LNCaP clone FGC (cell line): Measurements from ENCODE around the gene NEK4.

Experiments
- DNase-seq: peaks from one replicate; pipeline ENCODE4 v3.0.0-alpha.2; 2011; ENCODE audit warnings: low read depth
- H3K4me3 ChIP-seq: 2 replicates; pipeline ENCODE4 v1.5.1; 2011; ENCODE audit warnings: mild to moderate bottlenecking, low read depth, low read length, control low read depth
- TF ChIP-seq, protein P1 (sequence below): IDR thresholded peaks from 2 replicates; pipeline ENCODE4 v1.5.1; 2012; ENCODE audit warnings: mild to moderate bottlenecking; ENCODE audit not compliant: control insufficient read depth, insufficient read depth; ENCODE audit errors: extremely low read depth

The NEK4 gene

DNA sequence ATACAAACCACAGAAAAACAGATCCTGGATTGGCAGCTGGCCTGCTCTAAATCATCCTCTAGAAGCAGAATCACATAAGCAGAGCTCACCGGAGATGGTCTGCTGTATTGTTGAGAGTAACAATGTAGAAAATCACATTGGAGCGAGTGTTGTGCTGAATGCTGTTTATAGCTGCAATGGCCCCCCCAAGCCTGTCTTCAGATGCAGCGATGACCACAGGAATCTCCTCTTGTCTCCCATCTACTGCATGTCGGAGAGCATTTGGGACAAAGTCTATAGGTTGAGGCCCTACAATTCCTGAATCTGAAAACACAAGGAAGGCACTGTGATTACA lies 73.1 kb downstream of the NEK4 start:
- no peak for DNase-seq
- H3K4me3 ChIP-seq: no peak overlapping the region
- TF ChIP-seq, protein P1, sequence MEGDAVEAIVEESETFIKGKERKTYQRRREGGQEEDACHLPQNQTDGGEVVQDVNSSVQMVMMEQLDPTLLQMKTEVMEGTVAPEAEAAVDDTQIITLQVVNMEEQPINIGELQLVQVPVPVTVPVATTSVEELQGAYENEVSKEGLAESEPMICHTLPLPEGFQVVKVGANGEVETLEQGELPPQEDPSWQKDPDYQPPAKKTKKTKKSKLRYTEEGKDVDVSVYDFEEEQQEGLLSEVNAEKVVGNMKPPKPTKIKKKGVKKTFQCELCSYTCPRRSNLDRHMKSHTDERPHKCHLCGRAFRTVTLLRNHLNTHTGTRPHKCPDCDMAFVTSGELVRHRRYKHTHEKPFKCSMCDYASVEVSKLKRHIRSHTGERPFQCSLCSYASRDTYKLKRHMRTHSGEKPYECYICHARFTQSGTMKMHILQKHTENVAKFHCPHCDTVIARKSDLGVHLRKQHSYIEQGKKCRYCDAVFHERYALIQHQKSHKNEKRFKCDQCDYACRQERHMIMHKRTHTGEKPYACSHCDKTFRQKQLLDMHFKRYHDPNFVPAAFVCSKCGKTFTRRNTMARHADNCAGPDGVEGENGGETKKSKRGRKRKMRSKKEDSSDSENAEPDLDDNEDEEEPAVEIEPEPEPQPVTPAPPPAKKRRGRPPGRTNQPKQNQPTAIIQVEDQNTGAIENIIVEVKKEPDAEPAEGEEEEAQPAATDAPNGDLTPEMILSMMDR: no peak

DNA sequence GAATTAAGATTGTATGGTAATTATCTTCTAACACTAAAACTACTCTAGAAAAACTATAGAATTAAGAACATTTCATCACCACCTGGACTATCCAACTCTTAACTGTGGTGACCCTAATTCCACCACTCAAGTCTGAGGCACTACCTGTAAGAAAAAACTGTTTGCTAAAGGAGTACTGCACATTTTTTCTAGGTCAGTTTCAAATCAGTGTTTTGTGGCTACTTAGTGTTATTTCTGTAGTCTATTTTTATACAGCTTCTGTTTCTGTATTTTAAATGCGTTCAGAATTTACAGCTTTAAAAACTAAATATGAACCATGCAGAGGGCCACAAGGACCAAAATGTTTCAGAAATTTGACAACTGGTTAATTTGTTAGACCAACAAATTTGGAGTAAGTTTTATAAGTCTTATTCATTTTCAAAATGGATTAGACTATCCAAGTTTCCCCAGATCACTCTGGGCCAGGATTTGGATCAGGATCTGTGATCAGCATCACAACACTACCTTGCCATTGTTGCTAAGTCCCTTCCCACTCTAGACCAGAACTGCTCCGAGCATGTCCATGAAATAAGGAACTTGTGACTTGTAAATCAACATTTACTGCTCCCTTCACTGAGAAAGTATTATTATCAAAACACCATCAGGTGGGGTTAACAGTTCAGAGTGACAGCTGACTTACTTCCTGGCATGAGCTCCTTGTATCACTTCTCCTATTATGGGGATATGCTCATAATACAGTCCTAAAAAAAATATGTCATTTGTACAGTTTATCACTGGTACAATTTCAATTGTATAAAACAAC lies 73.7 kb downstream of the NEK4 start:
- DNase-seq: no peak
- TF ChIP-seq, protein P1: no peak
- H3K4me3 ChIP-seq: no peak overlapping the region

DNA sequence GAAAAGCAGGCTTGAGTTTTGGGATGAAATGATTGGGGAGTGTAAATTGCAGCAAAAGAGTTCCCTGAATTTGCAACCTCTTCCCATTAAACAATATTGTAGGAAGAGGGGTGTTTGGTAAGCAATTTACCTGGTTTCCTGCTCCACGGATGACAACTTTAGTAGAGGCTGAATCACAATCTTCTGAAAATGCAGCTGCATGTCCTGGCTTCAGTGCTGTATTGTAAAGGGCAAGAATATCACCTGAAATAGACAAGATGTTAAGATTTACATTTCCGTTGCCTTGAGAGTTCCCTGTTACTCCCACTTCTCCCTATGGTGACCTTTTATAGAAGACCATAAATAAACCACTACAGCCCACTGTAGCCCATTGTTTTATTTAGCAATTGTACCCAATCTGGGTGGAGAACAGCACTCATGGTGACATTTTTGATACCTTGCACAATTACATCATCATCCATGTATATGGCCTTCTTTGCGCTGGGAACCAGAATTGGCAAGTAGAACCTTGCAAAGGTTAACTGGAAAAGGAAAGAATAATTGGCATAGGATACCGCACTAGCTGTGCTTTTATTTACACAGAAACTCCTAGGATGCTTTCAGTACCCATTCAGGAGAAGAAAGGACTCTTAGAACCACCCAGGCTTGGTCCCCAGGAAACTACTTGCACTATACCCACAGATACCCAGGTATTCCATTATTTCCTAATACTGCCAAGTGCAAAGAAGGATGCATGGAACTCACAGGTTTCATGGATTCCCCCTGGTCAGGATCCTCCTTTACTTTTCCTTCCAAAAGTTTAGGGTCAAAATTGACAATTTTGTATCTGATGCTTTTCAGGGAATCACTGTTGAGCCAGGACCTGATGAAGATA lies 74.7 kb downstream of the NEK4 start:
- TF ChIP-seq, protein P1: no peak
- H3K4me3 ChIP-seq: no peak overlapping the region
- no peak for DNase-seq

DNA sequence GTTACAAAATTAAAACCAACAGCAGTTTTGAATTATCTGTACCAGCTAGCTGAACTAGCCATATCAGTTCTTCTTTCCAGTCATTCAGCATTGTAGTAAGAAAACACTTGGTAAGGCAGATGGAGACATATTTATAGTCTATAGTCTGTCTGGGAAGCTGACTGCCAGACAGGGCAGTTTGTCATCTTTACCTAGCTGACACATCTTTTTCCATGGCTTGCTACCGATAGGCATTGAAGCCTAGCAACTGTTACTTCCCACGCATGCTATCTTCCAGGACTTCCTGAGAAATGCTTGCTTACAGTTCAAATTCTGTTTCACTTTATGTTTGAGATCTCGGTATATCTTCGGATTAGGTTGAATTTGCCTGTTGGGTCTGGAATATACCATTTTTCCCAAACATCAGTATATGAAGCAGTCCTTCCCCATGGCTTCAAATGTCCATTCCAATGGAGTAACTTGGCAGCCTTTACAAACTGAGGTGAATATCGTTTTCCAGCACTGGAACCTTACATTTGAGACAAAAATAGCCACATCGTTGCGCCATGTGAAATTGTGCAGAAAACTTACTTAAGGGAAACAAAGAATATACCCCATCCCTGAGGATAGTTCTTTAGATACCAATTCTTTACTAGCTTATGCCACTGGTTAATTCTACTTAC lies 76.1 kb downstream of the NEK4 start:
- no peak overlapping the region for H3K4me3 ChIP-seq
- DNase-seq: no peak
- TF ChIP-seq, protein P1: no peak

DNA sequence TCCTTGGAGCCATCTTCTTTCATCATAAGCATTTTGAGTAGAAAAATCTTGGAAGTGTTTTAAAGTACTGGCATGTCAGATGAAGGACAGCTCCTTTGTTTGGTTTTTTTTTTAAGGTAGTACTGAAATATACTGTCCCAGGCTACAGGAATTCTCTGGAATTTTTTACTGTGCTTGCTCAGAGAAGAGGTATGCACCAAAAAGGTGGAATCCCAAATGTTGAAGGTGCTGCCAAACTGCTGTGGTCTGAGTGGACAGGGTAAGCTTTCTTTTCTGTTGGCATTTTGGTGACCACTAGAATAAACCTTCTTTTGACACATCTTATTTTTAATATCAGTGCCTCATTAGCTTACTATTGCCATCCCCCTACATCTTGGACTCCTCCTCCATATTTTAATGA lies 77.7 kb downstream of the NEK4 start:
- DNase-seq: no peak
- TF ChIP-seq, protein P1: no peak
- no peak overlapping the region for H3K4me3 ChIP-seq

DNA sequence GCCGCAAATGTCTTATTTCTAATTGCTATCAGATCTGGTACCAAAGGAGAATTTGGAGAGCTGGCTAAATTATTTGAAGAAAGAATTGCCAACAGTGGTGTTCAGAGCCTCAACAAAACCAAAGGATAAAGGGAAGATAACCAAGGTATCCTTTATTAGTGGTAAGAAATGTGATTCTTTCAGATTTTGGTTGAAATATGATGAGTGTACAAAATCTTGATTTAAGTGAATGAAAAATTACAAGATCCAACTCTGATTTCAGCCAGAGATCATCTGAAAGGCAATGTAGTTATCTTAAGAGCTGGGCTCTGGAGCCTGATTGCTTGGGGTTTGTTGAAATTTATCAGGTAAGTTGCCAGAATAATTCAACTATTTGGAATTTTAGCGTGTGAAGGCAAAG lies 80.2 kb downstream of the NEK4 start:
- DNase-seq: no peak
- TF ChIP-seq, protein P1: no peak
- no peak overlapping the region for H3K4me3 ChIP-seq
